NCI-H2029 treated with DMSO at 0.1 percent for 48 hours (cell line): ENCODE measurements around the gene FOXR1.

ENCODE experiments used
- DNase-seq: peaks from one replicate; lab custom pipeline; 2025; lab: John Stamatoyannopoulos, UW

Gene FOXR1

GRCh38 chr11:118971646-118972045 lies at the start of gene FOXR1:
Gene FOXR1 (plus strand): TSS chr11:118971761. CDS start chr11:118971932, 171 bp downstream.
- no peak for DNase-seq

GRCh38 chr11:118921929-118922744 lies 49.4 kb upstream of the FOXR1 start:
- no peak for DNase-seq

GRCh38 chr11:118922745-118923627 lies 48.6 kb upstream of the FOXR1 start:
- DNase-seq, result no peak

- DNase-seq, result no peak
Observed at GRCh38 chr11:118923721-118924587, 47.6 kb upstream of the FOXR1 start.

DNA sequence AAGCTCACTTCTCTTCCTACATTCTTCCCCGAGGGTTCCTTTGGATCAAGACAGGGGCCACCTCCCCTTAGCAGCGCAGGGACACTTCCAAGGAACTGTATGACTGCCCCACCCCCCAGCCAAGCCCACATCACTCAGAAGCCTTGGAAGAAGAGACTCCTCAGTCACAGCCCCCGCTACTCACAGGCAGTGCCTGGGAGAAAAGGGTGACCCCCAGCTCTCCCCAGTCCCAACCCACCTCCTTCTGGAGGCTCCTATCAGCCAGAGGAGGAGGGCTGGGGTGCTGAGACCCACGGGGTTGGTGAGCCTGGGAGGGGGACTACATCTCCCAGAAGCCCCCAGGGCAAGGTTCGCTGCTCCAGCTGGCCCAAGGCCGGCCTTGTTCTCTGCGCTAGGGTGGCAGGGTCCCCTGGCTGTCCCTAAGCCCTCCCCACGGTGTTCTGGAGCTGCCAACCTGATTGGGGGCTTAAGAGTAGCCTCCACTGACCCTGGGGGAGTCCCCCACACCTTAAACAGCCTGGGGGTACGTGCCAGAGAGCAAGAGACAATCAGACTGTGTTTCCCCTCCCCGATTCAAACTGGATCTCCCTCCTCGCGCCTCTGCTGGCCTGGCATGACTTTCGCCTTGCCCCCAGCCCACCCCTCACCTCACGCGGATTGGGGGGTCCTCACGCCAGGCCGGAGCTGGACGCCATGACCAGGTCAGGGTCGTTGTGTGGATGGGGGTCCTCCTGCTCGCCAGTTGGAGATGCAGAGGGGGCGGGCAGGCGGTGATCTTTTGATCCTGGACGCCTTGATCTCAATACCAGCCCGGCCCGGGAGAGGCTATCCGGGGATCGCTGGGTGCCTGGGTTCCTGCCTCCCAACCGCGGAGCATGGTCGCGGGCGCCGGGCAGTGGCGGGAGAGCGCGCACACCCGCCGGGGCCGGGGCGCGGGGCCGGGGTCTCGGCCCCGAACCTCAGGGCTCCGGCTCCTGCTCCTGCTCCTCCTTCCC lies 46.7 kb upstream of the FOXR1 start:
- DNase-seq, result no peak

- DNase-seq, result no peak
Observed at GRCh38 chr11:118927554-118928100, 43.9 kb upstream of the FOXR1 start.

GRCh38 chr11:118928101-118928869 lies 43.3 kb upstream of the FOXR1 start:
- peak; percentile 86 for DNase-seq

DNA sequence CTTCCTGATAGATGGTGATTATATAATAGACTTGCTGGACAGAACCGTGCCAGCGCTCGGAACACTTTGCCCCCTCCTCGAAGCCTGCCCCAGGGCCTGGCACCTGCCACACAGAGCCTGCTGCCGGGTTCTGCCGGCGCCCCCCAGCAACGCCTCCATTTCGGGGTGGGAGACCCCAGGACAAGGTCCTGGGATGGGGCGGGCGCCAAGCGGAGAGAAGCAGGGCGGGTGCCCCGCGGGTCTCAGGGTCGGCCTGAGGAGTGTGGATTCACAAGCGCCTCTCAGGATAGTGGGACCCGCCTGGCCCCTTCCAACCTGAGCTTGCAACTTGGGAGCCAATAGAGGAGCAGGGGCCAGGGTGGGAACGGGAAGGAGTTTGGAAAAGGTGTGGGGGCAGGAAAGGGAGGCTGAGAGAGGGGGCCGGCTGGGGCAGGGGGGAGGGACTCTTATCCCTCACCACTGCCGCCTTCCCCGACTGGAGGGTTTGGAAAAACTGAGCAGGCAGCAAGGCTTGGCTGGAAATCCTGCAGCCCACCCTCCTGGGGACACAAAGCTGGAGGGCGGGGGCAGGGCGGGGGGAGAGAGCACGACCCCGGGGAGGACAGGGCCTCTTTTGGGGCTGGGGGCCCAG lies 42.6 kb upstream of the FOXR1 start:
- no peak for DNase-seq

- DNase-seq, result peak; percentile 61
Observed at GRCh38 chr11:118929501-118930093, 42.0 kb upstream of the FOXR1 start.

- DNase-seq, result peak; percentile 89
Observed at GRCh38 chr11:118930094-118930712, 41.4 kb upstream of the FOXR1 start.

GRCh38 chr11:118931571-118931970 lies 40.0 kb upstream of the FOXR1 start:
- DNase-seq, result no peak

GRCh38 chr11:118933486-118933885 lies 38.1 kb upstream of the FOXR1 start:
- DNase-seq, result no peak

- no peak for DNase-seq
Observed at GRCh38 chr11:118935376-118935775, 36.2 kb upstream of the FOXR1 start.

- no peak for DNase-seq
Observed at GRCh38 chr11:118938491-118939403, 32.8 kb upstream of the FOXR1 start.

DNA sequence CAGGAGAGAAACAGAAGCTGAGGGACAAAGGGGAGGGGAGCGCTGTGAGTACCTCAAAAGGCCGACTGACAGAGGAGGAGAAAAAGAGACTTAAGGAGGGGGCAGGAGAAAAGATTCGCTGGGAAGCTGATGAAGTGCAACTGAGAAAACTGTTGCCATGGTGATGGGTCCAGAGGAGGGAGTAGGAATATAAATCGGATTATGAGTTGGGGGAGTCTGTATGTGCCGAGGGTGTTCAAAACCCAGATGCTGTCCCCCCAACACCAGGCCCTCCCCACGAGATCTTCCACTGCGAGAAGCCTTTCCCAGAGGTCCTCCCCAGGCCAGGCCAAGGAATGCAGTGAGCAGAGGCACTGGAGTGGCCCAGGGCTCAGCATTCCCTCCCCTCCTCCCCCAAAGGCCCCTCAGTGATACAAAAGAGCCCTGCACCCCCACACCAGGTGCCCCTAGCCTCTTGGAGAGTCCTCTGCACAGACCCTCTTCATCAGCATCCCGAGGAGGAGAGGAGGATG lies 32.1 kb upstream of the FOXR1 start:
- DNase-seq, result no peak

DNA sequence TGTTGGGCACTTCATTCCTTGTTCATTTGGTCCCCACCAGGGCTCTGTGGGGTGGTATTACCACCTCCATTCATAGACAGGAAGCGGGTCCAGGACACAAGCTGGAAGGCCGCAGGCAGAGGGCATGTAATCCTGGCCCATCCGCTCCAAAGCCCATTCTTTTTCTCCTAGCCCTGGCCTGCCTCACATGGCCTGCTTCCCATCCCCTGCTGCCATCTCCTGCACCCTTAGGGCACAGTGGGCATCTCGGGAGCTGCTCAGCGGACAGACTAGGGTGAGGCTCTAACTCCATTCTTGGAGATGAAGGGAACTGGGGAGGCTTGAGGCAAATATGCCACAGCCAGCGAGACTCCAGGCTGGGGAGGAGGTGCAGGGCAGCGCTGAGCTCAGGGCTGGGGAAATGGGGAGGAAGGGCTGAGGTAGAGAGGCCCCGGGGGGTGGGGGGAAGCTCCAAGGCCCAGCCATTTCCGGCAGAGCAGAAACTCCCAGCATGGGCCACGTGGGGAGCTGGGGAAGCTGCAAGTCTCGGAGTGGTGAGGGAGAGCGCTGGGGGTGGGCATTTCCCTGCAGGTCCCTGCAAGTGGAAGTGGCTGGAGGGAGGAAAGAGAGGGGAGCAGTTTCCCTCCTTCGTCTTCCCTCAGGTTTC lies 31.5 kb upstream of the FOXR1 start:
- no peak for DNase-seq

DNA sequence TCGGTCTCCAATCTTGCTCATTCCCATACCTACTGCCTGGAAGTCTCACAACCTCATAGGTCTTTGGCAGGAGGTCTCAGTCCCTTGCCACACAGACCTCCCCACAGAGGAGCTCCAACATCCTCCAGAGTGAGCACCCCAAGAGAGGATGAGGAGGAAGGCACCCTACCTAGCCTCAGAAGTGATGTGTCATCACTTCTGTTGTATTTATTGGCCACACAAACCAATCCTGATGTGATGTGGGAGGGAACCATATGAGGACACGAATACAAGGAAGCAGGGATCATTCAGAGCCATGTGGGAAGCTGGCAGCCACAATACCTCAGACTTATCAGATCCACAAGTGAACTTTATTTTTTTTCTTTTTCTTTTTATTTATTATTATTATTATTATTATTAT lies 24.5 kb upstream of the FOXR1 start:
- no peak for DNase-seq
